ENCODE measurements around the gene ZNHIT3. TPM values are rescaled to one million over a fixed set of nuclear protein-coding genes. Genes with fewer than 3 reads are reported as not detected.

Gene ZNHIT3
- total RNA-seq, 2 donors from 2014 or later: 29.0 to 31.6 TPM

GRCh38 chr17:36494674-36495073, 8.2 kb downstream of the ZNHIT3 start:
- Histone ChIP-seq H3K36me3 (no peaks in the 10 kb centered on the region), H3K4me3 (no peak overlapping the region), H3K9ac (ENCODE audit: low read depth in 2 of 2, low read length in 2 of 2) (no peak overlapping the region), H3K27me3 (no peaks in the 10 kb centered on the region), H3K27ac (no peak overlapping the region), H3K9me3 (no peaks in the 10 kb centered on the region), H3K4me1 (no peaks in the 10 kb centered on the region)
- no peak for DNase-seq
- TF ChIP-seq CTCF (IDR thresholded peaks at IDR 0.05): no peak
- intact Hi-C loops (cut with DNase I): no loop called here

- H3K9me3 ChIP-seq: no peaks in the 10 kb centered on the region
- intact Hi-C loops (cut with DNase I): no loop called here
- no peaks in the 10 kb centered on the region for H3K4me1 ChIP-seq
- H3K36me3 ChIP-seq: no peaks in the 10 kb centered on the region
- no peak overlapping the region for H3K9ac ChIP-seq (ENCODE audit: low read depth in 2 of 2, low read length in 2 of 2)
- TF ChIP-seq CTCF (IDR thresholded peaks at IDR 0.05): no peak
- H3K27ac ChIP-seq: no peak overlapping the region
- H3K27me3 ChIP-seq: no peaks in the 10 kb centered on the region
- DNase-seq: no peak
- H3K4me3 ChIP-seq: no peak overlapping the region
Observed at GRCh38 chr17:36495076-36495578, 8.6 kb downstream of the ZNHIT3 start.

DNA sequence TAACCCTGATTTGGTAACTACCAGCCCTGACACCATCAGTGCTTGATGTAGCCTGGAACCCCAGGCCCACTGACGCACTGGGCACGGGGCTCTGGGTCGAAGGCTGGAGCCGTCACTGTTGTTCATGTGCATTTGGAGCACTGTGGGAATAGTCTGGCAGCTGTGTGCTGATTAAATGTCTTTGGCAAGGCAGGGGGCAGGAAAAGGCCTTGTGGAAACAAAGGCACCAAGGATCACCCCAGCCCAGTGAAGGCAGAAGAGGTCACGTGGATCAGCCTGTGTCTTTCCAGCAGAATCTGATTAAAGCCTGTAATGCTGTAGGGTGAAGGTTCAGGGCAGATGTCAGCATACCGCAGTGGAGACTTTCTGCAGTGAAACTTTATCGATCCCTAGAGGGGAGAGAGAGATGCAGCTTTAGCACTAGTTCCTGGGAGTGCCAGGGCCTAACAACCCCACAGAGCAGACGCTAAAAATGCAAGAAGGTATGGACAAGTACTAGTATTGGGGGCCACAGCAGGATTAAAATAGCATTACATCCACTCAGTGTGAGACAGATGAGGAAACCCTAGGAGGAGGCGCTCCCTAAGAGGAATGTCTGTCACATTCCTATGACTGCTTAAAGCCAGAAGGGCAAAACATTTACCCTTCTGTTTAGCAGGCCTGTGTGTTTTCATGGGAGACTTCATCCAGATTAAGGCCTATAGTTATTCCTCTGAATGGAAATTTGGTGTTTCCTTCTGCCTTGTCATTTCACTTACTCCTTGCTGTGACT, 9.7 kb downstream of the ZNHIT3 start:
- H3K36me3 ChIP-seq: no peaks in the 10 kb centered on the region
- H3K4me1 ChIP-seq: no peaks in the 10 kb centered on the region
- intact Hi-C loops (cut with DNase I): no loop called here
- no peak overlapping the region for H3K9ac ChIP-seq (ENCODE audit: low read depth in 2 of 2, low read length in 2 of 2)
- no peaks in the 10 kb centered on the region for H3K27me3 ChIP-seq
- H3K9me3 ChIP-seq: no peaks in the 10 kb centered on the region
- TF ChIP-seq CTCF (IDR thresholded peaks at IDR 0.05): no peak
- no peak overlapping the region for H3K4me3 ChIP-seq
- DNase-seq: no peak
- no peak overlapping the region for H3K27ac ChIP-seq

- H3K27me3 ChIP-seq: no peaks in the 10 kb centered on the region
- no peaks in the 10 kb centered on the region for H3K36me3 ChIP-seq
- no peaks in the 10 kb centered on the region for H3K4me1 ChIP-seq
- H3K4me3 ChIP-seq: no peak overlapping the region
- H3K9me3 ChIP-seq: no peaks in the 10 kb centered on the region
- intact Hi-C loops (cut with DNase I): no loop called here
- TF ChIP-seq CTCF (IDR thresholded peaks at IDR 0.05): no peak
- no peak overlapping the region for H3K9ac ChIP-seq (ENCODE audit: low read depth in 2 of 2, low read length in 2 of 2)
- DNase-seq: no peak
- no peak overlapping the region for H3K27ac ChIP-seq
Observed at GRCh38 chr17:36498155-36498554, 11.7 kb downstream of the ZNHIT3 start.

GRCh38 chr17:36498560-36499300, 12.2 kb downstream of the ZNHIT3 start:
- Histone ChIP-seq H3K4me1 (no peaks in the 10 kb centered on the region), H3K27me3 (no peaks in the 10 kb centered on the region), H3K9ac (ENCODE audit: low read depth in 2 of 2, low read length in 2 of 2) (no peak overlapping the region), H3K4me3 (no peak overlapping the region), H3K36me3 (no peaks in the 10 kb centered on the region), H3K27ac (no peak overlapping the region), H3K9me3 (no peaks in the 10 kb centered on the region)
- DNase-seq: no peak
- no peak for TF ChIP-seq CTCF (IDR thresholded peaks at IDR 0.05)
- intact Hi-C loops (cut with DNase I): no loop called here
